Fibroblast of skin of scalp (primary cell): ENCODE results near the gene GBP2.
"Not testable (repeated sequence)": the region's sequence is repeated elsewhere in the genome, so short reads cannot be mapped to it uniquely, and the experiment has no call there.

Experiments
- DNase-seq: peaks from one replicate; pipeline ENCODE4 v3.0.0-alpha.2; 2013

Gene GBP2

DNA sequence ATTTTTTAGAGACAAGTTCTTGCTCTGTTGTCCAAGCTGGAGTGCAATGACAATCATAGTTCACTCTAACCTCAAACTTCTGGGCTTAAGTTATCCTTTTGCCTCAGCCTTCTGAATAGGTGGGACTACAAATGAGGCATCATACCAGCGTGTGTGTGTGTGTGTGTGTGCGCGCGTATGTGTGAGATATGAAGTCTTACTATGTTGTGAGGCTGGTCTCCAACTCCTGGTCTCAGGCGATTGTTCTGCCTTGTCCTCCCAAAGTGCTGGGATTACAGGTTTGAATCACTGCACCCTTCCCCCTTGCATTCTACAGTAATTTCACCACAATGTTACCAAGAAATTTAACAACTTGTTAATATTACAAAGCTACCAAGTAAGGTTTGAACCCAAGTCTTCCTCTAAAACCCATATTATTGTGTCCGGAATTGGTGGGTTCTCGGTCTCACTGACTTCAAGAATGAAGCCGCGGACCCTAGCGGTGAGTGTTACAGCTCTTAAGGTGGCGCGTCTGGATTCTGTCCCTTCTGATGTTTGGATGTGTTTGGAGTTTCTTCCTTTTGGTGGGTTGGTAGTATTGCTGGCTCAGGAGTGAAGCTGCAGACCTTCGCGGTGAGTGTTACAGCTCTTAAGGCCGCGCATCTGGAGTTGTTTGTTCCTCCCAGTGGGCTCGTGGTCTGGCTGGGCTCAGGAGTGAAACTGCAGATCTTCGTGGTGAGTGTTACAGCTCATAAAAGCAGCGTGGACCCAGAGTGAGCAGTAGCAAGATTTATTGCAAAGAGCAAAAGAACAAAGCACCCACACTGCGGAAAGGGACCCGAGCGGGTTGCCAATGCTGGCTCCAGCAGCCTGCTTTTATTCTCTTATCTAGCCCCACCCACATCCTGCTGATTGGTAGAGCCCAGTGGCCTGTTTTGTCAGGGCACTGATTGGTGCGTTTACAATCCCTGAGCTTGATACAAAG lies 970 bp upstream of the GBP2 start:
- not testable (repeated sequence) for DNase-seq

DNA sequence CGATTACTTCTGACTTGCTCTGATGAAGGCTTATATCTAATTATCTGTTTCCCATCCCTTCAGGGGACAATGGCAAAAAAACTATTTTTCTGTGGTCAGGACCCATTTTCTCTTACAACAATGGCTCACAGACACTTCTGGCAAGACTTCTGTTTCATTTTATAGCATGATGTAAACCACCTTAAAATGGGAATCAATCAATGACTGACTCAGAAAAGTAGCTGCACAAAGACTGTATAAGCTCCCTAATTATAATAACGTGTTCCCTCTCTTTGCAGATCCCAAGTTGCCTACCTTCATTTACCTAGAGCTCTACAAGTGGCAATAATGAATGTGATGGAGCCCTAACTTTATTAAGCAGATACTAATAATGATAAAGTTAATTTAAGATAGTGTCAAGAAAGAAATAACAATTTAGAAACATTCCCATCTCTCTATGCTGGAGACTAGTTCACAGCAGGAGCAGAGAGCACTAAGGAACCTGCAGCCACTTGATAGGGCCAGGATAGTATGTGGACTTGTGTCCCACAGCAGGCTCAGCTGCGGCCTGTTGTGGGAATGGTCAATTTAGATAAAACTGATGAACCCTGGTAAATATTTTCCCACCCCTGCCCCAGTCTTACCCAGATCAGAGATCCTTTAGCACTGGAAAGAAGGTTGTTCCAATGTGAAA lies 538 bp downstream of the GBP2 start:
- DNase-seq, result no peak

DNA sequence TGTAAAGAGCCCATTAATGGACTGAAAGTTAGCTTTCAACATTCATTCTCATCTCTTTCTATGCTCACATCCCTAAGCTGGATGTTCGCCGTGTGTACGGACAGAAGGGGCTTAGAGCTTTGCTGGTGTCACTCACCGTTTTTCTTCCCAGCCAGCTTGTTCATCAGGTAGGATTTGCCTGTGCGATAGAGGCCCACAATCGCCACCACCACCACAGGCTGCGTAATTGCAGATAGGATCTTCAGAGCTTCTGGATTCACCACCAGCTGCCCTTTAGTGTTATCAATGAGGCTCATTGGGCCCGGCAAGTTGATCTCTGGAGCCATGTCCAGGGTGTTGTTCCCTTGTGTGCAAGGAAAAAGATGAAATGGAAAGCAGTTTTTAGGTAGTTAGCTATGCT lies 4.3 kb downstream of the GBP2 start:
- DNase-seq, result no peak

DNA sequence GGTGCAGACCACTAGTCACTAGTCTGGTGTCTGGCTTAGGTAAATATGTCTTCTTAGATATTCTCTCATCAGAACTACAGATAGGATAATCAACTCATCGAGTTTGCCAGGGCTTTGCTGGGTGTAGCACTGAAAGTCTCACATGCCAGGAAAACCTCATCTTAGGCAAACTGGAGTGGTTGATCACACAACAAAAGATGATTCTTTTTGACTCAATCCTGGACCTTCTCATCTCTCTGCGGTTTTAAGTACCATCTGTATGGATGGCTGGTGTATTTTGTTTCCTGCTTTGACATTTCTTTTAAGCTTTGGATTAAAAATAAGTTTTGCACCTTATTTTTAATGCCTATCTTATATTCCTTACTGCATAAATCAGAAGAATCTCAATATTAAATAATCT lies 11.3 kb downstream of the GBP2 start:
- DNase-seq, result no peak

DNA sequence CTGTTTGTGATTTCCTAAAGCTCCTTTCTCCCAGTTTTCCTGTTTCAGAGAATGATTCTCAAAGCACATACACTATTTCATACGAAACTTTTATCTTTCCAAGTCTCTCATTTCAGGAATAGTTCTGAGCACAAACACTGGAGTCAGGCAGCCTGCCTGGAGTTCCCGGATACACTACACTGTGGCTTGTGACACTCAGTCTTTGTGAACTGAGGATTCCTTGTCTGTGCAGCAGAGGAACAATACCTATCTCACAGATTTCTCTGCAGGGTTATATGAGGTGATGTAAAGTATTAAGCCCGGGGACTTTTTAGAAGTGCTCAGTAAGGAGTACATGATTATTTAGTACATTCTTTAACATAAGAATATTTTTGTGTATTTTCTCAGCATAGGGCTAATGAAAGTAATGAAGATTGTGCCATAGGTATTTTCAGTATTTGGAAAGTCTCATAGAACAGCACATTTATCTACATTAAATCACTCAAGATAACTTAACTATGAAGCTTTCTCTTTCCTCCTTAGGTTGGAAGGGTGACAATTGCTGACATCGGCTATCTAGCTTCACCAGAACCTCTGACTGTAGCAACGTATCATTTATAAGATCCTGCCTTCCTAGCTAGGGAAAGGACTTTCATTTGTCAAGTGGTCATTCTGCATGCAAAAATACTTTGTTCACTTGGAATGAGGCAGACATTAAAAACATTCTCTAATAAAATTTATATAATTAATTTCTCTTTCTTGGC lies 12.9 kb downstream of the GBP2 start:
- DNase-seq, result no peak

DNA sequence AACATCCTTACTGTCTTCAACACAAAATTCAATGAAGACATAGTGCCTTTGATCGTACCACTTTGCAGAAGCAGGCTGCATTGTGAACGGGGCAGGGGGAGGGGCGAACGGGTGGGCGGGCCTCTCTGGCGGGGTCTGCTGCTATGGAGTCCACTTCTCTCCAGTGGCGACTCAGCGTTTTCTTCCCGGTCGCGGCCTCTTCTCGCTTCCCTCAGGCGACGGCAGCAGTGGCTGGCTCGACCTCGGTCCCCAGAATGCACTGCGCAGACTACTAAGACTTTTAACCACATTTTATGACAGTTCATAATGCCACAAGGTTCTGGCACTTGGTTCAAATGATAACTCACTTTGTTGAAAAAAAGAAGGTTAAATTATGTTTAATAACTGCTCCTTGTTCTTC lies 21.2 kb downstream of the GBP2 start:
- DNase-seq, result no peak

DNA sequence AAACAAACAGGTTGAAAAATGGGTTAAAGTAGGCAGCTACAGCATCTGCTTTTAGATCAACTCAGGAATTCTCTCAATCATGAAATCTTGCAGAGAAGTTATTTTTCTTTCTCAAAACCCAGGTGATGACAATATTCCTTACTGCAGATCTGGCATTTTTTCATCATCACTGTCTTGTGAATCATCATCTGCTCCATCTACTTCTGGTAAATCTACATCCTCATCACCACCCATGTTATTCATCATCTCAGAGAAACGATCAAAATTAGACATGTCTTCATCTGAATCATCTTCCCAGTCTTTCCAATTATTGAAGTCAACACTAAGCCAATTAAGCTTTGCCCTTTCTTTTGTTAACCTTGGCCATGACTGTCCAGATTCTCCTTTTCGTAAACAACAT lies 21.8 kb downstream of the GBP2 start:
- peak; percentile 34 for DNase-seq

DNA sequence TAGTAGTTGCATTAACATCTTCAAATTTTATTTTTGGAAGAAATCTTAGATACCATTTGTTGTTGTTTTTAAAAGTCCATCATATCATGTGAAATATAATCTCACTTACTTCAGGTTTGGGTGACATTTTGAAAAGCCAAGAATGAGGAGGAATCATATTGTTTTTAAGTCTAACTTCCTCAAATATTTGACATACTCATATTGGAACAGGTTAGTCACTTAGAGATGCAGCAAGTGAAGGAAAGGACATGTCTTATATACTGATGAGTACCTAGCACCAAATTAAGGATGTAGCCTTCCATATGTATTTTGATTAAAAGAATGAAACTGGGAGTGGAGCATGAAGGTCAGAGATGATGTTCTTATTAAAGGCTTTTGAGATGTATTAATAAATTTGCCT lies 23.9 kb downstream of the GBP2 start:
- DNase-seq, result no peak

DNA sequence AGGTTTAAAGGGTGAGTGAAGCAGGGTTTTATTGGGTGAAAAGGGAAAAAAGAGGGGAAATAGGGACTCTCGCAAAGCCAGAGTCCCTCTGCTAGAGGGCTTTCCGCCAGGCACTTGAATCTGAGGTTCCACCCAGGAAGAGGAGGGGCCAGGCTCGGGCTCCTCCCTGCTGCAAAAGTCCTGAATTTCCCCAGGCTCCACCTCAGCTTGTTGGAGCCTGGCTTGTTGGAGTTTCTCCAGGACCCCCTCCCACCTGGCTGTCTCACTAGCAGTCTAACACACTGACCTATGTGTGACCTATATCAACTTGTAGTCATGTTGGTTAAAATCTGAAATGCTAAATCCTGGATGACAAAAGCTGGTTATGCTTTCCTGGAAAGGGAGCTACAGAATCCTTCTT lies 25.5 kb downstream of the GBP2 start:
- DNase-seq, result no peak

DNA sequence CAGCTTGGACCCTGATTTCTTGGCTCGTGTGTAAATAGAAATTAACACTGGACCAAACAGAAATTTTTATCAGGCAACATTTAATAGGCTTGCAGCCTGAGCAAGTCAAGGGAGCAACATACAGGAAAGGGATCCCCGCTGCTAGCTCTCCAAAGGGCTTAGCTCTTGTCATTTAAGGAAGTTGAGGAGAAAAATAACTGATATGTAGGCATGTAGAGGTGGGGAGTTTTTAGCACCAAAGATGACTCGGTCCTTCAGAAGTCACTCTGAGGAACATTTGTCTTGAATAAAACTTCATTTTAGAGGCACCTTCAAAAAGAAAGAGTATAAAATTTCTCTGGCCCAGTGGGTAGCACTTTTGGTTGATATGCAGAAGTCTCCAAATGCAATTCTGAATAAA lies 27.1 kb downstream of the GBP2 start:
- no peak for DNase-seq

DNA sequence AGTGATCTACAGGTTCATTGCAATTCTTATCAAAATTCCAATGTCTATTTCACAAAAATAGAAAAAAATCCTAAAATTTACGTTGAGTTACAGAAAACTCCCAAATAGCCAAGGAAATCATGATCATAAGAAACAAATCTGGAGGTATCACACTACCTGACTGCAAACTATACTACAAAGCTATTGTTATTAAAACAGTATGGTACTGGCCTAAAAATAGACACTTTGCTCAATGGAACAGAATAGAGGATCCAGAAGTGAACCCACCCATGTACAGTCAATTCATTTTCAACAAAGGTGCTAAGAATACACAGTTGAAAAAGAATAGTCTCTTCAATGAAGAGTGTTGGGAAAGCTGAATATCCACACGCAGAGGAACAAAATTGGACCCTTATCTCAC lies 30.2 kb downstream of the GBP2 start:
- DNase-seq, result no peak

DNA sequence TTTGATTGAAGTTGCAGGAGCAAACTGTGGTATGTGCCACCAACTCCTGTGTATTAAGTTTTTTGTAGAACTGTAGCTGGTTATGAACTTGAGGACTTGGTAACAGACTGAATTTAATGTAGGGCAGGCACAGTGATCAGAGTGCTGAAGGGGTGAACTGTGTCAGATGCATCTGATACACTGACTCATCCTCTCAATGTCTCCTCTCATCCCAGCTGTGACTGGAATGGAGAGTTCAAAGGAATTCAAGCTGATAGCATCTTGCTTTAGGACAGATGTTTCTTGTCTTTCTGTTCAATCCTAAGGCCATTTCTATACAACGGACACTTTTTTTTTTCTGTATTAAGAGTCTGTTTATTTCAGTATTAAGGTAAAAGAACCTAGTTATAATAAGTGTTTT lies 36.0 kb downstream of the GBP2 start:
- DNase-seq, result no peak

DNA sequence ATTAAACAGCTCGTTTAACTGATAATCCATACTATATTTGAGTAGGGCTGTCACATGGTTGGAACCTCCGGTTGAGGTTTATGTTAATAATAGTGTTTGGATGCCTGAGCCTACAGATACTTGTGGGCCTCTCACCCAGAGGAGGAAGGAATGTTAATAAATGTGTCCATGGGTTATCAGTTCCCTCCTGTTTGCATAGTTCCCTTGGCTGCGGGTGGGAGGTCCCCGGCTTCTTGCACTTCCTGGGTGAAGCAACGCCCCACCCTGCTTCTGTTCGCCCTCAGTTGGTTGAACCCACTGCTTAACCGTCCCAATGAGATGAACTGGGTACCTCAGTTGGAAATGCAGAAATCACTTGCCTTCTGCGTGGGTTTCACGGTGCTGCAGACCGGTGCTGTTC lies 37.3 kb downstream of the GBP2 start:
- DNase-seq, result no peak

DNA sequence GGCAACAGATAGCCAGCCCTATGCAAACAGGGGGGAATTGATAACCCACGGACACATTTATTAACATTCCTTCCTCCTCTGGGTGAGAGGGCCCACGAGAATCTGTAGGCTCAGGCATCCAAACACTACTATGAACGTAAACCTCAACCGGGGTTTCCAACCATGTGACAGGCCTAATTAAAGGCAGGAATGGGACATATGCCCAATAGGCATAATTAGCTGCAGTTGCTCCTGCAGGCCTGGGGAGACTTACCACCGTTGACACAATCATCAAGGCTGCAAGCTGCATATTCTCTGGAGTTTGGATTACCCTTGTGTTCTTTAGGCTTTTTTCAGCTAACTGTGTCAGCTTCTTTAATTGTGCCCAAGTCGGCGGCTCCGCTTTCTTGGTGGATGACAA lies 38.7 kb downstream of the GBP2 start:
- no peak for DNase-seq

DNA sequence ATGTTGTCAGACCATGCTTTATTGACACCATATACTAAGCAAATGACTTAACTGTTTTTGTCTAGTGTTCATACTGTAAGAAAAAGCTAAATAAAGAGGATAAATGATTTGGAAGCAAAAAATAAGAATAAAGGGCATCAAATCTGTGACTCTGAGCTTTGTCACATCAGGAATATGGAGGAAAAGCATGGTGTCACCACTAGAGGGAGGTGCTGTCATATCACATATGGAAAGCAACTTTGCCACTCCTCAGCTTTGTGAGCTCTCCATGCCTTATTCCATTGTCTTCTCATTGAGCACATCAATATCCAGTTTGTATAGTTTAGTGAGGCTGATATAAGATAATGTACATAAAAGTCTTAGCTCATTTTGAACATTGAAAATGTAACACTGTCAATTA lies 40.1 kb downstream of the GBP2 start:
- DNase-seq, result no peak

DNA sequence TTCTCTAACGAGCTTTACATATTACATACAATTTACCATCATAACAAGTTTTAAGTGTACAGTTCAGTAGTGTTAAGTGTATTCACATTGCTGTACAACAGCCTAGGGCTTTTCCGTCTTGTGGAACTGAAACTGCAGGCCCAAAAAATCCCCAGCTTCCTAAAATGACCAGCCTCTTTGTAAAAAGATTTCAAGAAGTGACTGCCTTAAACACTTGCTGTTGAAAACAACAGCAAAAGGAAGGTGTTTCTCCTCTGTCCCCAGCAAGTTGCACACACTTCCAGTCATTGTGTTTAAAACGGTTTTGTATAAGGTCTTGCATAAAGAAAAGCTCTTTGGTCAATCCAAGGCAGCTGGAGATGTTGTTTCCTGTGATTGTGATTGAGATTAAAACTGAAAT lies 44.9 kb downstream of the GBP2 start:
- no peak for DNase-seq

DNA sequence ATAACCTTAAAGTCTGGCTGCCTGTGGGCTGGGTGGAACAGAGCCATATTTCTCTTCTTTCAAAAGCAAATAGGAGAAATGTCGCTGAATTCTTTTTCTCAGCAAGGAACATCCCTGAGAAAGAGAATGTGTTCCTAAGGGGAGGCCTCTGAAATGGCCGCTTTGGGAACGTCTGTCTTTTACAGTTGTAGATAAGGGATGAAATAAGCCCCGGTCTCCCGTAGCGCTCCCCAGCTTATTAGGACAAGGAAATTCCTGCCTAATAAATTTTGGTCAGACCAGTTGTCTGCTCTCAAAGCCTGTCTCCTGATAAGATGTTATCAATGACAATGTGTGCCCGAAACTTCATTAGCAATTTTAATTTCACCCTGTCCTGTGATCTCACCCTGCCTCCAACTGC lies 45.8 kb downstream of the GBP2 start:
- not testable (repeated sequence) for DNase-seq

DNA sequence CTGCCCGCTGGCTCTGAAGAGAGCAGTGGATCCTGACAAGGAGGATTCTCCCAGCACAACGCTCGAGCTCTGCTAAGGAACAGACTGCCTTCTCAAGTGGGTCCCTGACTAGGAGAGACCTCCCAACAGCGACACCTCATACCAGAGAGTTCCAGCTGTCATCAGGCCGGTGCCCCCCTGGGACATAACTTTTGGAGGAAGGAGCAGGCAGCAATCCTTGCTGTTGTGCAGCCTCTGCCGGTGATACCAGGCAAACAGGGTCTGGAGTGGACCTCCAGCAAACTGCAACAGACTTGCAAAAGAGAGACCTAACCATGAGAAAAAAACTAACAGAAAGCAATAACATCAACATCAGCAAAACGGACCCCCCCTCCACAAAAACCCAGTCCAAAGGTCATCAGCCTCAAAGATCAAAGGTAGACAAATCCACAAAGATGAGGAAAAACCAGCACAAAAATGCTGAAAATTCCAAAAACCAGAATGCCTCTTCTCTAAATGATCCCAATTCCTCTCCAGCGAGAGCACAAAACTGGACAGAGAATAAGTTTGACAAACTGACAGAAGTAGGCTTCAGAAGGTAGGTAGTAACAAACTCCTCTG lies 53.3 kb downstream of the GBP2 start:
- DNase-seq, result not testable (repeated sequence)

DNA sequence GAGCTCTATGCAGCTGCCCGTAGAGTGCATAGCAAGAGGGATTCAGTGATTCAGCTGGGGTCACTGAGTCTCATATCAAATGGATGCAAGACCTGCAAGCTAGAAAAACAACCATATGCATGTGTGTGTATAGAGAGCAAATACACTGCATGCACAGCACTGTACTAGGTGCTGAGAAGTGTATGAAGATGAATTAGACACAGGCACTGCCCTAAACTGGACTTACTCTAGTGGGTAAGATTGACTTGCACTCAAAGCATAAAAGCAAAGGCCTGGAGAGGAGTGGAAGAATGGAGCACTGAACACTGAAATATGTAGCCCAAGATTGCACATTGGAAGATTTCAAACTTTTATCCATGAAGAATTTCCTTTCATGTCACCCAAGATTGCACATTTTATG lies 55.4 kb downstream of the GBP2 start:
- DNase-seq, result no peak

DNA sequence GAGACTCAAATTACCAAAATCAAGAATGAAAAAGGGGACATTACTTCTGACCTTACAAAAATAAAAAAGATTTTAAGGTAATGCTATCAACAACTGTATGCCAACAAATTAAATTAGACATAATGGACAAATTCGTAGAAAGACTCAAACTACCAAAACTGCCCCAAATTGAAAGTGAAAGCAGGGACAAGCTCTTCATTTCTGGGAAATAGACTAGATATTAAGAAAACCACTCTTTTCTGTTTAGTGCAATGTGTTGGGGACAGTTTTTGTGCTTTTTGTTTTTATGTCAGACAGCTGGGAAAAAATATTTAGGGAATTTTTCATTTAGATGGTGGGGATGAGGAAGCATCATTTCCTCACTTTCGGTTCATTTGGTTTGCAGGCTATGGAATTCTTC lies 56.0 kb downstream of the GBP2 start:
- DNase-seq, result no peak

DNA sequence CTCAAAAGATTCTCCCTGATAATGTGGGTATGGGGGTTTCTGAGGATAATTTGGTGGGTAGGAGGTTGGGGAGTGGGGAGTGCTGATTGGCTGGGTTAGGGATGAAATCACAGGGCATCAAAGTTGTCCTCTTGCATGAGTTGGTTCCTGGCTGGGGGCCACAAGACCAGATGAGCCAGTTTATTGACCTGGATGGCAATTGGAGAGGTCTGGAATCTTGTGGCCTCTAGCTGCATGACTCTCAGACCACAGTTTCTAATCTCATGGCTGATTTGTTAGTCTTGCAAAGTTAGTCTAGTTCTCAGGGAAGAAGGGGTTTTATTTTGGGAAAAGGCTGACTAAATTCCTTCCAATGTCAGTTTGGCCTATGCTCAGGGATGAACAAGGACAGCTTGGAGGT lies 57.6 kb downstream of the GBP2 start:
- DNase-seq, result peak; percentile 68

DNA sequence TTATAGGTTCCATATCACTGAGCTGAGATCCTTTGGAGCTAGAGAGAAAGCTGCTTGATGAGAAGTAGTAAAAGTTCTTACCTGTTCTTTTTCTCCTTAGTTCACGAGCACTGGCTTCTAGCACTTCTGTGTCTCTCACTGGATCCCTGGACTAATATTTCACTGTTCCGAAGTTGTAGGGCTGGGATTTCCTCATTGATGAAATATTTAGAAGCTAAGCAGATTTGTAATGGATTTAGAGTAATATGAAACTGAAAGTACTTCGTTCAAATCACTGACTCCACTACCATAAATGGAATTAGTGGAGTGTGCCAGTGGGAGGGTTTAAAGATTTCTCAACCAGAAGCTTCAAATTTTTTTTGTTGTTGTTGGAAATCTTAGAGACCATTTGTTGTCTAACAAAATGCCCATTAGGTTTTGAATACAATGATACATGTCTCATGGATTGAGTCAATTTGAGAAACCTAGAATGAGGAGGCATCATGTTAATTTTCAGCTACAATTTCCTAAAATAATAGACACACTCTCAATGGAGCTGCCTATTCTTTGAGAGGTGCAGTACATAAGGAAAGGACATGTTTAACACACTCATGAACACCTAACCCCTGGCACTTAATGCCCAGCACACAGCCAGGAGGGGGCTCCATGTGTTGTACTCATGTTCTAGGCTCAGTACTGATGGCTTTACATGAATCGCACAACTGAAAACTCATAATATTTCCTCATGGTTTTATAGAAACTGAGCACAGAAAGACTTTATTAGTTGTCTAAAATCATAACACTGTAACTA lies 60.6 kb downstream of the GBP2 start, which contains the start of gene GBP1:
GBP1 (minus strand) TSS at position 130 of the 790 bp plus-strand sequence. CDS start 1,974 bp downstream, outside the sequence.
- peak; percentile 90 for DNase-seq
